Measurements from ENCODE around the gene NAALADL2. TPM values are rescaled to one million over a fixed set of nuclear protein-coding genes. Genes with fewer than 3 reads are reported as not detected.

The NAALADL2 gene
- total RNA-seq, 1 experiment from 2014 or later, result 2.7 TPM

GRCh38 chr3:175094344-175094743 is 235.2 kb downstream of the NAALADL2 start:
- ATAC-seq (no peak), DNase-seq (ENCODE audit: low read depth, low spot score) (no peak)
- POLR2A ChIA-PET, result no interaction called here
- intact Hi-C loops (cut with micrococcal nuclease; ENCODE audit: unreplicated experiment), result no loop called here
- BruUV-seq (replicated peaks), result no TSS peak
- Histone ChIP-seq H3K4me1 (ENCODE audit: control insufficient read depth, insufficient read depth, low read length) (no peaks in the 10 kb centered on the region), H3K27ac (ENCODE audit: low read length) (no peak overlapping the region), H3K36me3 (ENCODE audit: control insufficient read depth, insufficient read depth, low read length) (no peaks in the 10 kb centered on the region), H3K4me3 (ENCODE audit: low read depth in 2 of 2, low read length in 2 of 2) (no peak overlapping the region), H3K9me3 (ENCODE audit: control insufficient read depth, insufficient read depth, low read depth, low read length) (no peaks in the 10 kb centered on the region), H3K27me3 (ENCODE audit: control insufficient read depth, insufficient read depth, low read length) (no peaks in the 10 kb centered on the region)
- TF ChIP-seq REST (IDR thresholded peaks at IDR 0.05; ENCODE audit: insufficient read depth in 1 of 2, low read depth in 2 of 2, low read length in 1 of 2) (no peak), CTCF (IDR thresholded peaks at IDR 0.05) (no peak), SIN3A (IDR thresholded peaks at IDR 0.05; ENCODE audit: borderline replicate concordance, insufficient read depth, low read depth, low read length) (no peak), POLR2AphosphoS5 (IDR thresholded peaks at IDR 0.05; ENCODE audit: low read depth, low read length) (no peak)
- in situ Hi-C loops (cut with HindIII; ENCODE audit: low pct_unique_long_range_greater_than_20kb, low sequenced_read_pairs), result no loop called here
- CTCF ChIA-PET, result no interaction called here

- Histone ChIP-seq H3K27ac (ENCODE audit: low read length) (no peak overlapping the region), H3K27me3 (ENCODE audit: control insufficient read depth, insufficient read depth, low read length) (no peaks in the 10 kb centered on the region), H3K4me3 (ENCODE audit: low read depth in 2 of 2, low read length in 2 of 2) (no peak overlapping the region), H3K4me1 (ENCODE audit: control insufficient read depth, insufficient read depth, low read length) (no peaks in the 10 kb centered on the region), H3K9me3 (ENCODE audit: control insufficient read depth, insufficient read depth, low read depth, low read length) (no peaks in the 10 kb centered on the region), H3K36me3 (ENCODE audit: control insufficient read depth, insufficient read depth, low read length) (no peaks in the 10 kb centered on the region; the same call in 1 of the 2 replicates)
- no peak for DNase-seq (ENCODE audit: low read depth, low spot score)
- ChIA-PET CTCF (no interaction called here), POLR2A (no interaction called here)
- in situ Hi-C loops (cut with HindIII; ENCODE audit: low pct_unique_long_range_greater_than_20kb, low sequenced_read_pairs) (no loop called here), intact Hi-C loops (cut with micrococcal nuclease; ENCODE audit: unreplicated experiment) (no loop called here)
- no peak for TF ChIP-seq TCF7L2 (IDR thresholded peaks at IDR 0.05; ENCODE audit: low read depth, low read length)
- no peak for TF ChIP-seq SIN3A (IDR thresholded peaks at IDR 0.05; ENCODE audit: borderline replicate concordance, insufficient read depth, low read depth, low read length)
- no peak for TF ChIP-seq CTCF (IDR thresholded peaks at IDR 0.05)
- TF ChIP-seq POLR2AphosphoS5 (IDR thresholded peaks at IDR 0.05; ENCODE audit: low read depth, low read length), result no peak
- no peak for TF ChIP-seq REST (IDR thresholded peaks at IDR 0.05; ENCODE audit: insufficient read depth in 1 of 2, low read depth in 2 of 2, low read length in 1 of 2)
- BruUV-seq (replicated peaks), result no TSS peak
- no peak for ATAC-seq
Observed at GRCh38 chr3:175098644-175099043, 239.5 kb downstream of the NAALADL2 start.
